ENCODE measurements around the gene HNF1B.

HNF1B gene

DNA sequence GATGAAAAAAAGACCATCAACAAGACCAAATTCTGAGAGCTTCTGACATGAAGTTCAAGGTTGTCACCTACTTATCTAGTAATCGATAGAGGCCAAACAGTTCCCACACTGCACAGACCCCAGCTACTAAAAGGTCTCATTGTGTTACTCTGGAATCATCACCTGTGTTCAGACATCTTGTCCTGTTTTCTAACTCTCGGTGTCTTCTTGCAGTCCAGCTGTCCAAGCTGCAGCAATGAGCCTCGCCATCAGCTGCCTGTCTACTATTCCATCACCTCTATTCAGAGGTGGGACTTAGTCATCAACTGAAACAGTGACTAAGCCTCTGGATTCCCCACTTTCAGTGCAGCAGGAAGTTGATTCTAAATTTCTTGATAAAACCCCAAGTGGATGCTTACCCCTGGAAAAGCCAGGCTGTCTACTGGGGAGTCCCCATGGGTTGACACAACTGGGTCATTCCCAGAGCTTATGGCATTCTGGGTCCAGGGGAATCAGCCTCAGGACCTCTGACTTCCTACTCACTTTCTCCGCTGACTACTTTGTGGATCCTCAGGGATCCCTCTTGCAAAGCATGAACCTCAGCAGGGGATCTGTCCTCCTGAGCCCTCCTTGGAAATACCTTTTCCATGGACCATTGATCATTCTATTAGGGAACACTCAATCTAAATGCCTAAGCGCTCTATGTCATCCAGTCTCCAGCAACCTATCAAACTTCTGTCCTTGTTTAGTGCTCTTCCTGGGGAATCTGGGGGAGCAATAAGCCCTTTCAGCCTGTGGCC lies 46.5 kb downstream of the HNF1B start:
- H3K4me3 Mint-ChIP-seq, result peak overlapping the region; percentile 16
- DNase-seq, result no peak
- peaks cover 9% of the 10 kb centered on the region for H3K9me3 Mint-ChIP-seq
- H3K4me1 Mint-ChIP-seq, result peaks cover 65% of the 10 kb centered on the region
- no peak overlapping the region for H3K27ac Mint-ChIP-seq
- TF ChIP-seq, protein P1, sequence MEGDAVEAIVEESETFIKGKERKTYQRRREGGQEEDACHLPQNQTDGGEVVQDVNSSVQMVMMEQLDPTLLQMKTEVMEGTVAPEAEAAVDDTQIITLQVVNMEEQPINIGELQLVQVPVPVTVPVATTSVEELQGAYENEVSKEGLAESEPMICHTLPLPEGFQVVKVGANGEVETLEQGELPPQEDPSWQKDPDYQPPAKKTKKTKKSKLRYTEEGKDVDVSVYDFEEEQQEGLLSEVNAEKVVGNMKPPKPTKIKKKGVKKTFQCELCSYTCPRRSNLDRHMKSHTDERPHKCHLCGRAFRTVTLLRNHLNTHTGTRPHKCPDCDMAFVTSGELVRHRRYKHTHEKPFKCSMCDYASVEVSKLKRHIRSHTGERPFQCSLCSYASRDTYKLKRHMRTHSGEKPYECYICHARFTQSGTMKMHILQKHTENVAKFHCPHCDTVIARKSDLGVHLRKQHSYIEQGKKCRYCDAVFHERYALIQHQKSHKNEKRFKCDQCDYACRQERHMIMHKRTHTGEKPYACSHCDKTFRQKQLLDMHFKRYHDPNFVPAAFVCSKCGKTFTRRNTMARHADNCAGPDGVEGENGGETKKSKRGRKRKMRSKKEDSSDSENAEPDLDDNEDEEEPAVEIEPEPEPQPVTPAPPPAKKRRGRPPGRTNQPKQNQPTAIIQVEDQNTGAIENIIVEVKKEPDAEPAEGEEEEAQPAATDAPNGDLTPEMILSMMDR (IDR thresholded peaks at IDR 0.05), result no peak
- peaks cover 13% of the 10 kb centered on the region for H3K27me3 Mint-ChIP-seq (ENCODE audit: low read depth, poor library complexity)
- H3K36me3 Mint-ChIP-seq (ENCODE audit: low read depth), result peaks cover 5% of the 10 kb centered on the region

DNA sequence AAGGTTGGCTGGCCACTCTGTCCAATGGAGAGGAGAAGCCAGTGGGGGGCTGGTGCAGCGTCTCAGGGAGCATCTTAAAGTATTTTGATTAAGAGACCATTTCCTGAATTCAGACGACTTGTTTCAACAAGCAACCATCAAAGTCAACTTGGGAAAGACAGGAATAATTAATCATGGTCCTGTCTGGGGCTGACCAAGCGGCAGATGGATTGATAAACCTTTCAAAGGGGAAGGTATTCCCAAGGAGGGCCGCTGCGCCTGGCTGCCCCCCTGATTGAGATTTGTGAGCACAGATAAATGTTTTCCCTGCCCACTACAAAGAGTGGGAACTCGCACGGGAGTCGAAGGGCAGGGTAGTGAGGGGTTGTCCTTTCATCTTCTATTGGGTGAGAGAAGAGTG lies 47.5 kb downstream of the HNF1B start:
- H3K27ac Mint-ChIP-seq, result peak overlapping the region; percentile 16
- DNase-seq, result peak; percentile 36
- H3K4me3 Mint-ChIP-seq, result peak overlapping the region; percentile 16
- peaks cover 5% of the 10 kb centered on the region for H3K36me3 Mint-ChIP-seq (ENCODE audit: low read depth)
- peaks cover 9% of the 10 kb centered on the region for H3K27me3 Mint-ChIP-seq (ENCODE audit: low read depth, poor library complexity)
- H3K9me3 Mint-ChIP-seq, result peaks cover 9% of the 10 kb centered on the region
- TF ChIP-seq, protein P1 (IDR thresholded peaks at IDR 0.05), result no peak
- peaks cover 67% of the 10 kb centered on the region for H3K4me1 Mint-ChIP-seq

DNA sequence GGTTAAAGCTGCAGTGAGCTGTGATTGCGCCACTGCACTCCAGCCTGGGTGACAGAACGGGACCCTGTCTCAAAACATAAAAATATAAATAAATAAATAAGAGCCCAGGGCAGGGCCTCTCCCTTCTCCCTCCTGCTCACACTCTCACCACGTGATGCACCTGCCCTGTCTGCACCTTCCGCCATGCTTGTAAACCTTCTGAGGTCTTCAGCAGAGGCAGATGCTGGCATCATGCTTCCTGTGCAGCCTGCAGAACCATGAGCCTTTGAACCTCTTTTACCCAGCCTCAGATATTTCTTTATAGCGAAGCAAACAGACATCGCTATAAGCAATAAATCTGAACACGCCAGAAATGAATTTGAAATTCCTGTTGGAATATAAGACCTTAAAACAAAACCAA lies 48.5 kb downstream of the HNF1B start:
- Mint-ChIP-seq H3K36me3 (ENCODE audit: low read depth) (peaks cover 5% of the 10 kb centered on the region), H3K4me1 (peaks cover 75% of the 10 kb centered on the region), H3K9me3 (peaks cover 9% of the 10 kb centered on the region), H3K27ac (no peak overlapping the region), H3K4me3 (no peak overlapping the region), H3K27me3 (ENCODE audit: low read depth, poor library complexity) (peaks cover 9% of the 10 kb centered on the region)
- no peak for DNase-seq
- TF ChIP-seq, protein P1 (IDR thresholded peaks at IDR 0.05), result no peak

DNA sequence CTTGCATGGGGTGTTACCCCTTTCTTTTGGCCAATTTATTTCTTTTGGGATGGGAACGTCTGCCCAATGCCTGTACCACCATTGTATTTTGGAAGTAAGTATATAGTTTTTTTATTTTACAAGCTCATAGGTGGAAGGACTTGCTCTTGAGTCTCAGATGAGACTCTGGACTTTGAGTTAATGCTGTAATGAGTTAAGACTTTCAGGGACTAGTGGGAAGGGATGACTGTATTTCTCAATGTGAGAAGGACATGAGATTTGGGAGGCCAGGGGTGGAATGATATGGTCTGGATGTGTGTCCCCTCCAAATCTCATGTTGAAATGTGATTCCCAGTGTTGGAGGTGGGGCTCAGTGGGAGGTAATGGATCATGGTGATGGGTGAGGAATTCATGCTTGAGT lies 49.1 kb downstream of the HNF1B start:
- Mint-ChIP-seq H3K9me3 (peaks cover 9% of the 10 kb centered on the region), H3K4me1 (peaks cover 78% of the 10 kb centered on the region), H3K27ac (no peak overlapping the region), H3K4me3 (peak overlapping the region; percentile 2), H3K36me3 (ENCODE audit: low read depth) (peaks cover 5% of the 10 kb centered on the region), H3K27me3 (ENCODE audit: low read depth, poor library complexity) (peaks cover 9% of the 10 kb centered on the region)
- DNase-seq, result no peak
- TF ChIP-seq, protein P1 (IDR thresholded peaks at IDR 0.05), result no peak

DNA sequence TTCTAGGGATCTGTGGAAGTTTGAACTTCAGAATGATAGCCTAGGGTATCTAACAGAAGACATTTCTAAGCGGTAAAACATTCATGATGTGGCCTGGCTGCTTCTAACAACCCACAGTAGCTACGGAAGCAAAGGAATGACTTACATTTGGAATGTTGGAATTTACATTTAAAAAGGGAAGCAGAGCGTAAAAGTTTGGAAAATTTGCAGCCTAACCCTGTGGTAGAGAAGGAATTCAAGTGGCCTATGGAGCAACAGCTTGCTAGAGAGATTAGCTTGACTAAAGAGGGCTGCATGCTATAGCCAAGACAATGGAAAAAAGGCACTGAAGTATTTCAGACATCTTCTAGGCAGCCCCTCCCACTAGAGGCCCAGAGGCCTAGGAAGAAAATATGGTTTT lies 50.1 kb downstream of the HNF1B start:
- Mint-ChIP-seq H3K27ac (peak overlapping the region; percentile 9), H3K9me3 (peaks cover 9% of the 10 kb centered on the region), H3K36me3 (ENCODE audit: low read depth) (peaks cover 5% of the 10 kb centered on the region), H3K27me3 (ENCODE audit: low read depth, poor library complexity) (peaks cover 9% of the 10 kb centered on the region), H3K4me3 (no peak overlapping the region), H3K4me1 (peaks cover 79% of the 10 kb centered on the region)
- DNase-seq, result no peak
- TF ChIP-seq, protein P1 (IDR thresholded peaks at IDR 0.05), result no peak

DNA sequence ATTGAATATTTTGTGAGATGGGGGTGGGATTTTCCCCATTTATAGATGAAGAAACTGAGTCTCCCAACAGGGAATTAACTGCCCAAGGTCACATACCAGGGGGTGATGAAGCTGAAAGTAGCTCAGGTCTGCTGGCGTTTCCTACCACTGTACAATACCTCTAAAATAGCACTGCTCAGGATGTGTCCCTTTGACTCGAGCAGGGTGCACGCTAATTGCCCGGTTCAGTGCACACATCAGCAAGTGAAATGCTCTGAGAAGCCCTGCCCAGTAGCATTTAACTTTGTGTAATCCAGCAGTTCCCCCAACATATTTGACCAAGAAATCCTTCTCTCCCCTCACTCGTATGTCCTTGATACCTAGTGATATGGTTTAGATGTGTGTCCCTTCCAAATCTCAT lies 51.5 kb downstream of the HNF1B start:
- peaks cover 5% of the 10 kb centered on the region for H3K36me3 Mint-ChIP-seq (ENCODE audit: low read depth)
- H3K9me3 Mint-ChIP-seq, result peaks cover 9% of the 10 kb centered on the region
- H3K4me3 Mint-ChIP-seq, result no peak overlapping the region
- H3K27me3 Mint-ChIP-seq (ENCODE audit: low read depth, poor library complexity), result peaks cover 10% of the 10 kb centered on the region
- H3K27ac Mint-ChIP-seq, result no peak overlapping the region
- peaks cover 75% of the 10 kb centered on the region for H3K4me1 Mint-ChIP-seq
- DNase-seq, result no peak
- TF ChIP-seq, protein P1 (IDR thresholded peaks at IDR 0.05), result no peak

Data from nephron progenitor cell (in vitro differentiated cells).